GM12878 (cell line): Measurements from ENCODE around the gene HK1. TPM values are rescaled to one million over a fixed set of nuclear protein-coding genes. Genes with fewer than 3 reads are reported as not detected.
A peak's percentile ranks its signal among the peaks of the same experiment; 100 is the strongest.

Experiments
- ASH2L ChIP-seq: fragments of 300-600, 200-600 bp; sonication (generic); IDR thresholded peaks from 2 replicates; pipeline ENCODE4 v1.6.1; 2017; ENCODE audit warnings: low read depth, mild to moderate bottlenecking, borderline replicate concordance
- BMI1 ChIP-seq: fragments of 450-650 bp; IDR thresholded peaks from 2 replicates; pipeline ENCODE4 v1.6.1; 2016; ENCODE audit warnings: mild to moderate bottlenecking, moderate library complexity, borderline replicate concordance
- BRCA1 ChIP-seq: IDR thresholded peaks from 2 replicates; pipeline ENCODE4 v1.6.1; 2011; ENCODE audit warnings: low read depth, low read length, improper control_type of control experiment
- CREB1 ChIP-seq: IDR thresholded peaks from 2 replicates; pipeline ENCODE4 v1.6.1; 2012; ENCODE audit warnings: low read depth, mild to moderate bottlenecking, inconsistent platforms
- EED ChIP-seq: sonication (generic); IDR thresholded peaks from 2 replicates; pipeline ENCODE4 v1.6.1; 2016; ENCODE audit warnings: antibody characterized with exemption, low read depth
- FOS ChIP-seq: IDR thresholded peaks from 3 replicates; pipeline ENCODE4 v1.6.1; 2011; ENCODE audit warnings: borderline replicate concordance; ENCODE audit not compliant: insufficient read length; ENCODE audit errors: extremely low read depth
- MTA2 ChIP-seq: fragments of 450-650 bp; IDR thresholded peaks from 2 replicates; pipeline ENCODE4 v1.6.1; 2016; ENCODE audit warnings: low read depth, mild to moderate bottlenecking, moderate library complexity
- PAX5 ChIP-seq: IDR thresholded peaks from 2 replicates; pipeline ENCODE4 v1.6.1; 2011; ENCODE audit warnings: low read depth, low read length, borderline replicate concordance
- POLR2AphosphoS5 ChIP-seq: IDR thresholded peaks from 2 replicates; pipeline ENCODE4 v1.6.1; 2011; ENCODE audit warnings: mild to moderate bottlenecking, low read length, inconsistent platforms
- SPI1 ChIP-seq: IDR thresholded peaks from 2 replicates; pipeline ENCODE4 v1.6.1; 2011; ENCODE audit warnings: low read depth, mild to moderate bottlenecking, low read length, moderate library complexity, borderline replicate concordance; ENCODE audit not compliant: insufficient read depth
- STAT1 ChIP-seq: fragments of 450-650 bp; conservative IDR thresholded peaks from 2 replicates; pipeline ENCODE4 v1.6.1; 2014; ENCODE audit warnings: antibody characterized with exemption, mild to moderate bottlenecking
- TBL1XR1 ChIP-seq: IDR thresholded peaks from 2 replicates; pipeline ENCODE4 v1.6.1; 2012; ENCODE audit warnings: low read depth, low read length, improper control_type of control experiment
- polyA plus RNA-seq, 11 experiments: library from polyadenylated mRNA; depleted of rRNA in 4 of 11; unstranded in 6 of 11; stranded (reverse) in 5 of 11; fragments of >200 nt; fragmentation: Nextera tagmentation in 4 of 11; fragmentation: Illumina TruSeq in 1 of 11; extraction: Ambion mirVana in 4 of 11; extraction: Trizol in 1 of 11; gene quantifications; 1 replicate in 1 of 11; 2 replicates in 10 of 11; pipeline versions ENCODE4 v1.2.1 to v1.2.3, GENCODE V29; 2011 to 2016; ENCODE audit warnings: inconsistent platforms in 2 of 11, missing spikeins in 2 of 11, low read depth in 1 of 11
- total RNA-seq, 4 experiments: library from RNA; depleted of rRNA in 3 of 4; stranded (reverse); fragments of >200 nt in 3 of 4; fragmentation: Illumina TruSeq in 1 of 4; extraction: Trizol in 1 of 4; gene quantifications; 2 replicates each; pipeline versions ENCODE4 v1.2.1 to v1.2.3, GENCODE V29; 2013 to 2021
- TF ChIP-seq, protein P1 (sequence below): fragments of 450-650 bp; IDR thresholded peaks from 2 replicates; pipeline ENCODE4 v1.6.1; 2016; ENCODE audit warnings: mild to moderate bottlenecking, moderate library complexity, borderline replicate concordance
- TF ChIP-seq, protein P2 (sequence below): fragments of 450-650 bp; IDR thresholded peaks from 2 replicates; pipeline ENCODE4 v1.6.1; 2017; ENCODE audit warnings: mild to moderate bottlenecking, moderate library complexity
- TF ChIP-seq, protein P3 (sequence below): IDR thresholded peaks from 2 replicates; pipeline ENCODE4 v1.6.1; 2012; ENCODE audit warnings: low read depth, low read length, improper control_type of control experiment
- TF ChIP-seq, protein P4 (sequence below): fragments of 450-650 bp; formaldehyde crosslinking; IDR thresholded peaks from 2 replicates; pipeline ENCODE4 v1.4.0; 2022; ENCODE audit warnings: mild to moderate bottlenecking, moderate library complexity

The HK1 gene
- total and polyA plus RNA-seq, 10 of the 15 experiments (the other 5 are each of a cell fraction or from before 2014, with no cell fraction given) = 3.4 to 77.3 (median 46.6) TPM

DNA sequence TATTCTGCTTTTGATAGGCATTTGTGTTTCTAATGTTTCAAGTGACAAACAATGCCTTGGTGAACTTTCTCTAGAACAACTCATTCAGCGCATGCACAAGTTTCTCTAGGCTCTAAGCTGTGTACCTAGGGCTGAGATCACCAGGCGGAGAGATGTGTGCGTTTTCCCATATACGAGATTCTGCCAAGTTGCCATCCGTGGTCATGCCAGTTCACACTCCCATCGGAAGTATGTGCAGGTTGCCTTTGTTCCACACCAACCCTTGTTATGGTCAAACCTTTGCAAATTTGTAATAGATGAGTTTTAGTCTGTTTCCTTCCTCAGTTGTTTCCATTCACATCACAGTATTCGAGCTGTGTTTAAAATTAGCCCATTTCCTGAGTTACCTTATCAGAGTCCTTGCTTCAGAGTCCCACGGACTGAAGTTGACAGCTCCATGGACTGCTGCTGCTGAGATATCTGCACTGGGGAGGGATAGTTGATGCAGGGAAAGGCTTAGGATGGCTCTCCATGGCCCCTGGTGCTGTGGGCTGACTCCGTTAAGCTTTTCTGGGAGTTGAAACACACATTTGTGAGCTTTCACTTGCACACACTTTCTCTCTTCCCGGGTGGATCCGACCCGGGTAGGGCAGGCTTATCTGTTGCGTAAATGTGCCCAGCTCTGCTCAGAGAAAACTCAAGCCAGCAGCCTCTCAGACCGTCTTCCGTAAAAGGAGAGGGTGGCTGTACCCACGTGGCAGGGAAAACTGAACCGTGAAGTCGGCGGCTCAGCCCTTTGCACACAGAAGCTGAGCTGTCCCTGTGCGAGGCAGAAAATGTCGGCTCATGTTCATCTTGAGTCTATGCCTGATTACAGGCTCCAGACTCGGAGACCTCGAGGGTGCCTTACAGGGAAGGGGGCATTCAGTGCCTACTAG is 49.4 kb downstream of the HK1 start (continued):
- TF ChIP-seq, protein P1, sequence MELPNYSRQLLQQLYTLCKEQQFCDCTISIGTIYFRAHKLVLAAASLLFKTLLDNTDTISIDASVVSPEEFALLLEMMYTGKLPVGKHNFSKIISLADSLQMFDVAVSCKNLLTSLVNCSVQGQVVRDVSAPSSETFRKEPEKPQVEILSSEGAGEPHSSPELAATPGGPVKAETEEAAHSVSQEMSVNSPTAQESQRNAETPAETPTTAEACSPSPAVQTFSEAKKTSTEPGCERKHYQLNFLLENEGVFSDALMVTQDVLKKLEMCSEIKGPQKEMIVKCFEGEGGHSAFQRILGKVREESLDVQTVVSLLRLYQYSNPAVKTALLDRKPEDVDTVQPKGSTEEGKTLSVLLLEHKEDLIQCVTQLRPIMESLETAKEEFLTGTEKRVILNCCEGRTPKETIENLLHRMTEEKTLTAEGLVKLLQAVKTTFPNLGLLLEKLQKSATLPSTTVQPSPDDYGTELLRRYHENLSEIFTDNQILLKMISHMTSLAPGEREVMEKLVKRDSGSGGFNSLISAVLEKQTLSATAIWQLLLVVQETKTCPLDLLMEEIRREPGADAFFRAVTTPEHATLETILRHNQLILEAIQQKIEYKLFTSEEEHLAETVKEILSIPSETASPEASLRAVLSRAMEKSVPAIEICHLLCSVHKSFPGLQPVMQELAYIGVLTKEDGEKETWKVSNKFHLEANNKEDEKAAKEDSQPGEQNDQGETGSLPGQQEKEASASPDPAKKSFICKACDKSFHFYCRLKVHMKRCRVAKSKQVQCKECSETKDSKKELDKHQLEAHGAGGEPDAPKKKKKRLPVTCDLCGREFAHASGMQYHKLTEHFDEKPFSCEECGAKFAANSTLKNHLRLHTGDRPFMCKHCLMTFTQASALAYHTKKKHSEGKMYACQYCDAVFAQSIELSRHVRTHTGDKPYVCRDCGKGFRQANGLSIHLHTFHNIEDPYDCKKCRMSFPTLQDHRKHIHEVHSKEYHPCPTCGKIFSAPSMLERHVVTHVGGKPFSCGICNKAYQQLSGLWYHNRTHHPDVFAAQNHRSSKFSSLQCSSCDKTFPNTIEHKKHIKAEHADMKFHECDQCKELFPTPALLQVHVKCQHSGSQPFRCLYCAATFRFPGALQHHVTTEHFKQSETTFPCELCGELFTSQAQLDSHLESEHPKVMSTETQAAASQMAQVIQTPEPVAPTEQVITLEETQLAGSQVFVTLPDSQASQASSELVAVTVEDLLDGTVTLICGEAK = no peak
- TF ChIP-seq MTA2 (no peak), TBL1XR1 (no peak), STAT1 (no peak), SPI1 (0 out of 2 replicates have a peak, but pooled peaks have one; percentile 12), PAX5 (peak; percentile 54; the same call in 1 of the 2 replicates), BMI1 (no peak), FOS (no peak), BRCA1 (no peak), CREB1 (no peak), POLR2AphosphoS5 (no peak), ASH2L (no peak), EED (no peak)
- TF ChIP-seq, protein P2, sequence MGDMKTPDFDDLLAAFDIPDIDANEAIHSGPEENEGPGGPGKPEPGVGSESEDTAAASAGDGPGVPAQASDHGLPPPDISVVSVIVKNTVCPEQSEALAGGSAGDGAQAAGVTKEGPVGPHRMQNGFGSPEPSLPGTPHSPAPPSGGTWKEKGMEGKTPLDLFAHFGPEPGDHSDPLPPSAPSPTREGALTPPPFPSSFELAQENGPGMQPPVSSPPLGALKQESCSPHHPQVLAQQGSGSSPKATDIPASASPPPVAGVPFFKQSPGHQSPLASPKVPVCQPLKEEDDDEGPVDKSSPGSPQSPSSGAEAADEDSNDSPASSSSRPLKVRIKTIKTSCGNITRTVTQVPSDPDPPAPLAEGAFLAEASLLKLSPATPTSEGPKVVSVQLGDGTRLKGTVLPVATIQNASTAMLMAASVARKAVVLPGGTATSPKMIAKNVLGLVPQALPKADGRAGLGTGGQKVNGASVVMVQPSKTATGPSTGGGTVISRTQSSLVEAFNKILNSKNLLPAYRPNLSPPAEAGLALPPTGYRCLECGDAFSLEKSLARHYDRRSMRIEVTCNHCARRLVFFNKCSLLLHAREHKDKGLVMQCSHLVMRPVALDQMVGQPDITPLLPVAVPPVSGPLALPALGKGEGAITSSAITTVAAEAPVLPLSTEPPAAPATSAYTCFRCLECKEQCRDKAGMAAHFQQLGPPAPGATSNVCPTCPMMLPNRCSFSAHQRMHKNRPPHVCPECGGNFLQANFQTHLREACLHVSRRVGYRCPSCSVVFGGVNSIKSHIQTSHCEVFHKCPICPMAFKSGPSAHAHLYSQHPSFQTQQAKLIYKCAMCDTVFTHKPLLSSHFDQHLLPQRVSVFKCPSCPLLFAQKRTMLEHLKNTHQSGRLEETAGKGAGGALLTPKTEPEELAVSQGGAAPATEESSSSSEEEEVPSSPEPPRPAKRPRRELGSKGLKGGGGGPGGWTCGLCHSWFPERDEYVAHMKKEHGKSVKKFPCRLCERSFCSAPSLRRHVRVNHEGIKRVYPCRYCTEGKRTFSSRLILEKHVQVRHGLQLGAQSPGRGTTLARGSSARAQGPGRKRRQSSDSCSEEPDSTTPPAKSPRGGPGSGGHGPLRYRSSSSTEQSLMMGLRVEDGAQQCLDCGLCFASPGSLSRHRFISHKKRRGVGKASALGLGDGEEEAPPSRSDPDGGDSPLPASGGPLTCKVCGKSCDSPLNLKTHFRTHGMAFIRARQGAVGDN = 0 out of 2 replicates have a peak, but pooled peaks have one; percentile 40
- TF ChIP-seq, protein P3, sequence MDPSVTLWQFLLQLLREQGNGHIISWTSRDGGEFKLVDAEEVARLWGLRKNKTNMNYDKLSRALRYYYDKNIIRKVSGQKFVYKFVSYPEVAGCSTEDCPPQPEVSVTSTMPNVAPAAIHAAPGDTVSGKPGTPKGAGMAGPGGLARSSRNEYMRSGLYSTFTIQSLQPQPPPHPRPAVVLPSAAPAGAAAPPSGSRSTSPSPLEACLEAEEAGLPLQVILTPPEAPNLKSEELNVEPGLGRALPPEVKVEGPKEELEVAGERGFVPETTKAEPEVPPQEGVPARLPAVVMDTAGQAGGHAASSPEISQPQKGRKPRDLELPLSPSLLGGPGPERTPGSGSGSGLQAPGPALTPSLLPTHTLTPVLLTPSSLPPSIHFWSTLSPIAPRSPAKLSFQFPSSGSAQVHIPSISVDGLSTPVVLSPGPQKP = no peak
- TF ChIP-seq, protein P4, sequence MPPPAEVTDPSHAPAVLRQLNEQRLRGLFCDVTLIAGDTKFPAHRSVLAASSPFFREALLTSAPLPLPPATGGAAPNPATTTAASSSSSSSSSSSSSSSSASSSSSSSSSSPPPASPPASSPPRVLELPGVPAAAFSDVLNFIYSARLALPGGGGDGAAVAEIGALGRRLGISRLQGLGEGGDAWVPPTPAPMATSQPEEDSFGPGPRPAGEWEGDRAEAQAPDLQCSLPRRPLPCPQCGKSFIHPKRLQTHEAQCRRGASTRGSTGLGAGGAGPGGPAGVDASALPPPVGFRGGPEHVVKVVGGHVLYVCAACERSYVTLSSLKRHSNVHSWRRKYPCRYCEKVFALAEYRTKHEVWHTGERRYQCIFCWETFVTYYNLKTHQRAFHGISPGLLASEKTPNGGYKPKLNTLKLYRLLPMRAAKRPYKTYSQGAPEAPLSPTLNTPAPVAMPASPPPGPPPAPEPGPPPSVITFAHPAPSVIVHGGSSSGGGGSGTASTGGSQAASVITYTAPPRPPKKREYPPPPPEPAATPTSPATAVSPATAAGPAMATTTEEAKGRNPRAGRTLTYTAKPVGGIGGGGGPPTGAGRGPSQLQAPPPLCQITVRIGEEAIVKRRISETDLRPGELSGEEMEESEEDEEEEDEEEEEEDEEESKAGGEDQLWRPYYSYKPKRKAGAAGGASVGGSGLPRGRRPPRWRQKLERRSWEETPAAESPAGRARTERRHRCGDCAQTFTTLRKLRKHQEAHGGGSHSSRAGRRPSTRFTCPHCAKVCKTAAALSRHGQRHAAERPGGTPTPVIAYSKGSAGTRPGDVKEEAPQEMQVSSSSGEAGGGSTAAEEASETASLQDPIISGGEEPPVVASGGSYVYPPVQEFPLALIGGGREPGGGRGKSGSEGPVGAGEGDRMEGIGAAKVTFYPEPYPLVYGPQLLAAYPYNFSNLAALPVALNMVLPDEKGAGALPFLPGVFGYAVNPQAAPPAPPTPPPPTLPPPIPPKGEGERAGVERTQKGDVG (CRISPR knock-in tag) = no peak
